K562 (cell line): ENCODE measurements around the gene TMEM217. TPM values are rescaled to one million over a fixed set of nuclear protein-coding genes. Genes with fewer than 3 reads are reported as not detected.

Experiments
- BRD9 ChIP-seq: fragments of 450-650 bp; IDR thresholded peaks from 2 replicates; pipeline ENCODE4 v1.6.1; 2018; ENCODE audit warnings: low read depth; ENCODE audit not compliant: partially characterized antibody
- CEBPB ChIP-seq: fragments of 450-650 bp; IDR thresholded peaks from 2 replicates; pipeline ENCODE4 v1.6.1; 2016; ENCODE audit warnings: missing genetic modification characterization, missing compliant biosample characterization
- CXXC5 ChIP-seq: fragments of 250-450 bp; sonication (Bioruptor Pico); IDR thresholded peaks from 2 replicates; pipeline ENCODE4 v1.8.0; 2022; ENCODE audit warnings: inconsistent platforms, mild to moderate bottlenecking, moderate library complexity
- FOSL1 ChIP-seq: fragments of 200-800 bp; sonication (Bioruptor generic); conservative IDR thresholded peaks from 2 replicates; pipeline ENCODE4 v1.6.1; 2016; ENCODE audit warnings: missing genetic modification characterization, missing compliant biosample characterization
- GATAD2A ChIP-seq: fragments of 450-650 bp; IDR thresholded peaks from 2 replicates; pipeline ENCODE4 v1.6.1; 2017
- HDGF ChIP-seq: fragments of 450-650 bp; IDR thresholded peaks from 2 replicates; pipeline ENCODE4 v1.6.1; 2016
- LEF1 ChIP-seq: fragments of 450-650 bp; IDR thresholded peaks from 2 replicates; pipeline ENCODE4 v1.6.1; 2016; ENCODE audit warnings: mild to moderate bottlenecking
- NBN ChIP-seq: fragments of 450-650 bp; IDR thresholded peaks from 2 replicates; pipeline ENCODE4 v1.6.1; 2016; ENCODE audit warnings: low read depth, mild to moderate bottlenecking
- NRF1 ChIP-seq, 2 experiments: fragments of 450-650 bp; IDR thresholded peaks in 1 of 2; conservative IDR thresholded peaks in 1 of 2; 2 replicates each; pipeline ENCODE4 v1.6.1; 2014; ENCODE audit warnings: mild to moderate bottlenecking in 2 of 2
- SMARCB1 ChIP-seq: IDR thresholded peaks from 2 replicates; pipeline ENCODE4 v1.6.1; 2011; ENCODE audit warnings: improper control_type of control experiment, low read depth; ENCODE audit not compliant: insufficient read length
- TAF7 ChIP-seq: fragments of 450-650 bp; IDR thresholded peaks from 2 replicates; pipeline ENCODE4 v1.6.1; 2016; ENCODE audit warnings: missing genetic modification characterization, missing compliant biosample characterization
- TRIM24 ChIP-seq, 2 experiments: fragments of 450-650 bp; IDR thresholded peaks; 2 replicates each; pipeline ENCODE4 v1.6.1; 2016
- ZBTB1 ChIP-seq: sonication (generic); formaldehyde crosslinking; IDR thresholded peaks from 2 replicates; pipeline ENCODE4 v1.8.1; 2023; ENCODE audit warnings: missing genetic modification reagents, low read depth, mild to moderate bottlenecking, borderline replicate concordance
- ZNF174 ChIP-seq: fragments of 250-450 bp; sonication (Bioruptor Pico); IDR thresholded peaks from 2 replicates; pipeline ENCODE4 v1.4.0; 2020; ENCODE audit warnings: mild to moderate bottlenecking
- ZNF197 ChIP-seq: fragments of 200-800 bp; sonication (Bioruptor generic); IDR thresholded peaks from 2 replicates; pipeline ENCODE4 v1.6.1; 2016; ENCODE audit warnings: low read depth, missing genetic modification characterization, missing compliant biosample characterization
- polyA plus RNA-seq, 8 experiments: library from polyadenylated mRNA; depleted of rRNA in 4 of 8; stranded (reverse) in 5 of 8; unstranded in 3 of 8; fragments of >200 nt; fragmentation: Nextera tagmentation in 2 of 8; fragmentation: Illumina TruSeq in 1 of 8; extraction: Ambion mirVana in 2 of 8; extraction: Trizol in 1 of 8; gene quantifications; 2 replicates each; pipeline versions ENCODE4 v1.2.1 to v1.2.3, GENCODE V29; 2011 to 2014; ENCODE audit warnings: inconsistent platforms in 1 of 8, missing spikeins in 1 of 8
- total RNA-seq, 7 experiments: library from RNA; depleted of rRNA in 6 of 7; stranded (reverse); fragments of >200 nt in 6 of 7; fragmentation: Illumina TruSeq in 2 of 7; extraction: Trizol in 2 of 7; gene quantifications; 2 replicates each; pipeline versions ENCODE4 v1.2.1 to v1.2.3, GENCODE V29; 2011 to 2021; ENCODE audit warnings: low replicate concordance in 1 of 7
- TF ChIP-seq, protein P1 (sequence below): fragments of 450-650 bp; IDR thresholded peaks from 2 replicates; pipeline ENCODE4 v1.6.1; 2016; ENCODE audit warnings: borderline replicate concordance
- TF ChIP-seq, protein P2 (sequence below): fragments of 450-650 bp; IDR thresholded peaks from 2 replicates; pipeline ENCODE4 v1.6.1; 2017; ENCODE audit warnings: mild to moderate bottlenecking, moderate library complexity
- TF ChIP-seq, protein P3 (sequence below): fragments of 450-650 bp; IDR thresholded peaks from 2 replicates; pipeline ENCODE4 v1.6.1; 2016; ENCODE audit warnings: antibody characterized with exemption
- TF ChIP-seq, protein P4 (sequence below): fragments of 450-650 bp; IDR thresholded peaks from 2 replicates; pipeline ENCODE4 v1.7.1; 2018; ENCODE audit warnings: mild to moderate bottlenecking, low read depth; ENCODE audit not compliant: partially characterized antibody
- TF ChIP-seq, protein P5 (sequence below): fragments of 250-450 bp; sonication (Bioruptor Pico); IDR thresholded peaks from 2 replicates; pipeline ENCODE4 v1.8.0; 2021; ENCODE audit warnings: moderate library complexity, mild to moderate bottlenecking, inconsistent platforms

The TMEM217 gene
- total and polyA plus RNA-seq, 9 of the 15 experiments (the other 6 are each of a cell fraction or from before 2014, with no cell fraction given) = 1.3 to 8.0 (median 1.9) TPM

DNA sequence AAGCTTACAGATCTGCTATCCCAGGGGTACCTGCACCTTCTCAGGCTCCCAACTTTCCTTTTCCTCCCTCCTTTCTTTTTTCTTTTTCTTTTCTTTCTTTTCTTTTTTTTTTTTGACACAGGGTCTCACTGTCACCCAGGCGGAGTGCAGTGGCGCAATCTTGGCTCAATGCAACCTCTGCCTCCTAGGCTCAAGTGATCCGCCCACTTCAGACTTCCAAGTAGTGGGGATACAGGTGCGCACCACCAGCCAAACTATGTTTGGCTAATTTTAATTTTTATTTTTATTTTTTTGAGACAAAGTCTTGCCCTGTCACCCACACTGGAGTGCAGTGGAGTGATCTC, 52.0 kb downstream of the TMEM217 start (continued):
- TF ChIP-seq HDGF (peak; percentile 14; the same call in 1 of the 2 replicates), NBN (0 out of 2 replicates have a peak, but pooled peaks have one; percentile 11), NRF1 (conservative IDR thresholded peaks at IDR 0.05 in 1 of 2, IDR thresholded peaks at IDR 0.05 in 1 of 2) (0 out of 4 replicates have a peak, but pooled peaks of 1 of the 2 experiments have one; percentile 4), GATAD2A (peak; percentile 6; the same call in 1 of the 2 replicates), ZBTB1 (no peak), TRIM24 (IDR thresholded peaks at IDR 0.05) (0 out of 4 replicates have a peak, but pooled peaks of 1 of the 2 experiments have one; percentile 17), SMARCB1 (no peak), ZNF174 (CRISPR knock-in tag) (no peak), CEBPB (tag) (peak; percentile 92), TAF7 (tag) (0 out of 2 replicates have a peak, but pooled peaks have one; percentile 26), ZNF197 (CRISPR knock-in tag) (0 out of 2 replicates have a peak, but pooled peaks have one; percentile 72), LEF1 (peak; percentile 25; the same call in 1 of the 2 replicates), CXXC5 (CRISPR knock-in tag) (peak; percentile 20; the same call in 1 of the 2 replicates), FOSL1 (tag) (0 out of 2 replicates have a peak, but pooled peaks have one; percentile 1), BRD9 (no peak)
- TF ChIP-seq, protein P1, sequence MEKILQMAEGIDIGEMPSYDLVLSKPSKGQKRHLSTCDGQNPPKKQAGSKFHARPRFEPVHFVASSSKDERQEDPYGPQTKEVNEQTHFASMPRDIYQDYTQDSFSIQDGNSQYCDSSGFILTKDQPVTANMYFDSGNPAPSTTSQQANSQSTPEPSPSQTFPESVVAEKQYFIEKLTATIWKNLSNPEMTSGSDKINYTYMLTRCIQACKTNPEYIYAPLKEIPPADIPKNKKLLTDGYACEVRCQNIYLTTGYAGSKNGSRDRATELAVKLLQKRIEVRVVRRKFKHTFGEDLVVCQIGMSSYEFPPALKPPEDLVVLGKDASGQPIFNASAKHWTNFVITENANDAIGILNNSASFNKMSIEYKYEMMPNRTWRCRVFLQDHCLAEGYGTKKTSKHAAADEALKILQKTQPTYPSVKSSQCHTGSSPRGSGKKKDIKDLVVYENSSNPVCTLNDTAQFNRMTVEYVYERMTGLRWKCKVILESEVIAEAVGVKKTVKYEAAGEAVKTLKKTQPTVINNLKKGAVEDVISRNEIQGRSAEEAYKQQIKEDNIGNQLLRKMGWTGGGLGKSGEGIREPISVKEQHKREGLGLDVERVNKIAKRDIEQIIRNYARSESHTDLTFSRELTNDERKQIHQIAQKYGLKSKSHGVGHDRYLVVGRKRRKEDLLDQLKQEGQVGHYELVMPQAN = 0 out of 2 replicates have a peak, but pooled peaks have one; percentile 26
- TF ChIP-seq, protein P2, sequence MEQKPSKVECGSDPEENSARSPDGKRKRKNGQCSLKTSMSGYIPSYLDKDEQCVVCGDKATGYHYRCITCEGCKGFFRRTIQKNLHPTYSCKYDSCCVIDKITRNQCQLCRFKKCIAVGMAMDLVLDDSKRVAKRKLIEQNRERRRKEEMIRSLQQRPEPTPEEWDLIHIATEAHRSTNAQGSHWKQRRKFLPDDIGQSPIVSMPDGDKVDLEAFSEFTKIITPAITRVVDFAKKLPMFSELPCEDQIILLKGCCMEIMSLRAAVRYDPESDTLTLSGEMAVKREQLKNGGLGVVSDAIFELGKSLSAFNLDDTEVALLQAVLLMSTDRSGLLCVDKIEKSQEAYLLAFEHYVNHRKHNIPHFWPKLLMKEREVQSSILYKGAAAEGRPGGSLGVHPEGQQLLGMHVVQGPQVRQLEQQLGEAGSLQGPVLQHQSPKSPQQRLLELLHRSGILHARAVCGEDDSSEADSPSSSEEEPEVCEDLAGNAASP = no peak
- TF ChIP-seq, protein P3, sequence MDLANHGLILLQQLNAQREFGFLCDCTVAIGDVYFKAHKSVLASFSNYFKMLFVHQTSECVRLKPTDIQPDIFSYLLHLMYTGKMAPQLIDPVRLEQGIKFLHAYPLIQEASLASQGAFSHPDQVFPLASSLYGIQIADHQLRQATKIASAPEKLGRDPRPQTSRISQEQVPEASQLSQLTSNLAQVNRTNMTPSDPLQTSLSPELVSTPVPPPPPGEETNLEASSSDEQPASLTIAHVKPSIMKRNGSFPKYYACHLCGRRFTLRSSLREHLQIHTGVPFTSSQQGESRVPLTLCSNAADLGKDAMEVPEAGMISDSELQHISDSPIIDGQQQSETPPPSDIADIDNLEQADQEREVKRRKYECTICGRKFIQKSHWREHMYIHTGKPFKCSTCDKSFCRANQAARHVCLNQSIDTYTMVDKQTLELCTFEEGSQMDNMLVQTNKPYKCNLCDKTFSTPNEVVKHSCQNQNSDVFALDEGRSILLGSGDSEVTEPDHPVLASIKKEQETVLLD = peak; percentile 34; the same call in 1 of the 2 replicates
- TF ChIP-seq, protein P4, sequence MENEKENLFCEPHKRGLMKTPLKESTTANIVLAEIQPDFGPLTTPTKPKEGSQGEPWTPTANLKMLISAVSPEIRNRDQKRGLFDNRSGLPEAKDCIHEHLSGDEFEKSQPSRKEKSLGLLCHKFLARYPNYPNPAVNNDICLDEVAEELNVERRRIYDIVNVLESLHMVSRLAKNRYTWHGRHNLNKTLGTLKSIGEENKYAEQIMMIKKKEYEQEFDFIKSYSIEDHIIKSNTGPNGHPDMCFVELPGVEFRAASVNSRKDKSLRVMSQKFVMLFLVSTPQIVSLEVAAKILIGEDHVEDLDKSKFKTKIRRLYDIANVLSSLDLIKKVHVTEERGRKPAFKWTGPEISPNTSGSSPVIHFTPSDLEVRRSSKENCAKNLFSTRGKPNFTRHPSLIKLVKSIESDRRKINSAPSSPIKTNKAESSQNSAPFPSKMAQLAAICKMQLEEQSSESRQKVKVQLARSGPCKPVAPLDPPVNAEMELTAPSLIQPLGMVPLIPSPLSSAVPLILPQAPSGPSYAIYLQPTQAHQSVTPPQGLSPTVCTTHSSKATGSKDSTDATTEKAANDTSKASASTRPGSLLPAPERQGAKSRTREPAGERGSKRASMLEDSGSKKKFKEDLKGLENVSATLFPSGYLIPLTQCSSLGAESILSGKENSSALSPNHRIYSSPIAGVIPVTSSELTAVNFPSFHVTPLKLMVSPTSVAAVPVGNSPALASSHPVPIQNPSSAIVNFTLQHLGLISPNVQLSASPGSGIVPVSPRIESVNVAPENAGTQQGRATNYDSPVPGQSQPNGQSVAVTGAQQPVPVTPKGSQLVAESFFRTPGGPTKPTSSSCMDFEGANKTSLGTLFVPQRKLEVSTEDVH = no peak
- TF ChIP-seq, protein P5, sequence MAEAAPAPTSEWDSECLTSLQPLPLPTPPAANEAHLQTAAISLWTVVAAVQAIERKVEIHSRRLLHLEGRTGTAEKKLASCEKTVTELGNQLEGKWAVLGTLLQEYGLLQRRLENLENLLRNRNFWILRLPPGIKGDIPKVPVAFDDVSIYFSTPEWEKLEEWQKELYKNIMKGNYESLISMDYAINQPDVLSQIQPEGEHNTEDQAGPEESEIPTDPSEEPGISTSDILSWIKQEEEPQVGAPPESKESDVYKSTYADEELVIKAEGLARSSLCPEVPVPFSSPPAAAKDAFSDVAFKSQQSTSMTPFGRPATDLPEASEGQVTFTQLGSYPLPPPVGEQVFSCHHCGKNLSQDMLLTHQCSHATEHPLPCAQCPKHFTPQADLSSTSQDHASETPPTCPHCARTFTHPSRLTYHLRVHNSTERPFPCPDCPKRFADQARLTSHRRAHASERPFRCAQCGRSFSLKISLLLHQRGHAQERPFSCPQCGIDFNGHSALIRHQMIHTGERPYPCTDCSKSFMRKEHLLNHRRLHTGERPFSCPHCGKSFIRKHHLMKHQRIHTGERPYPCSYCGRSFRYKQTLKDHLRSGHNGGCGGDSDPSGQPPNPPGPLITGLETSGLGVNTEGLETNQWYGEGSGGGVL (CRISPR knock-in tag) = no peak
